HepG2 (cell line): ENCODE measurements around the gene MYH10. TPM values are rescaled to one million over a fixed set of nuclear protein-coding genes. Genes with fewer than 3 reads are reported as not detected.

Source experiments
- ATAC-seq: fragments of 200-7000 bp; cut with Tn5 transposase; 3 replicates; pipeline ENCODE4 v1.9.1; 2020; ENCODE audit warnings: mild to moderate bottlenecking, moderate library complexity
- Bru-seq: library from RNA; stranded (reverse); fragments of 400-500 nt; gene quantifications from one replicate; lab custom pipeline; 2021; lab: Mats Ljungman, UMichigan
- BruChase-seq, 2 experiments: library from RNA; stranded (reverse); fragments of 400-500 nt; gene quantifications; one replicate each; lab custom pipeline; 2021; lab: Mats Ljungman, UMichigan
- BruUV-seq: library from RNA; stranded (reverse); fragments of 400-500 nt; replicated peaks from 2 replicates; lab custom pipeline; 2021; lab: Mats Ljungman, UMichigan
- CTCF ChIA-PET: fragments of 300-600 bp; formaldehyde crosslinking; extraction: SDS; loops from one replicate; lab custom pipeline; 2021; ENCODE audit warnings: low total read pairs, inconsistent platforms, low intra/inter-chr PET ratio; lab: Yijun Ruan, JAX
- POLR2A ChIA-PET: fragments of 350-600 bp; sonication (Branson Sonifier 250); formaldehyde crosslinking; loops from one replicate; lab custom pipeline; 2020; ENCODE audit warnings: antibody characterized with exemption, inconsistent platforms; lab: Yijun Ruan, JAX
- DNase-seq: peaks from one replicate; pipeline ENCODE4 v3.0.0-alpha.2; 2015; ENCODE audit warnings: low spot score
- FAIRE-seq: peaks from 3 replicates; lab custom pipeline; 2011; peaks lifted over from hg19 to GRCh38; lab: Jason Lieb, UNC
- H2AFZ ChIP-seq: one replicate; pipeline ENCODE4 v1.6.1; 2011; ENCODE audit warnings: low read length, inconsistent platforms
- H3K27ac ChIP-seq: fragments of 300-600 bp; 3 replicates; pipeline ENCODE4 v1.8.0; 2011; ENCODE audit warnings: mixed run types, mild to moderate bottlenecking, mixed read lengths, low read length, inconsistent platforms; ENCODE audit not compliant: insufficient read depth; ENCODE audit errors: extremely low read length
- H3K27me3 ChIP-seq, 2 experiments: fragments of 200-600 bp in 1 of 2; 2 replicates in 1 of 2; 3 replicates in 1 of 2; pipeline versions ENCODE4 v1.6.0 to v1.8.0; 2011; ENCODE audit warnings: low read length in 2 of 2, mild to moderate bottlenecking in 2 of 2, moderate library complexity in 2 of 2, inconsistent platforms in 1 of 2; ENCODE audit not compliant: insufficient read depth in 2 of 2, control insufficient read depth in 1 of 2
- H3K36me3 ChIP-seq, 2 experiments: fragments of 200-600 bp in 1 of 2; replicated peaks in 1 of 2; 2 replicates in 1 of 2; 3 replicates in 1 of 2; pipeline versions ENCODE4 v1.5.1 to v1.8.0; 2011; ENCODE audit warnings: low read length in 2 of 2, inconsistent platforms in 1 of 2; ENCODE audit not compliant: insufficient read depth in 2 of 2, control insufficient read depth in 1 of 2
- H3K4me1 ChIP-seq: 2 replicates; pipeline ENCODE4 v1.5.1; 2012; ENCODE audit warnings: low read length, inconsistent platforms; ENCODE audit not compliant: insufficient read depth
- H3K4me2 ChIP-seq: 2 replicates; pipeline ENCODE4 v1.6.0; 2011; ENCODE audit warnings: low read depth, low read length, inconsistent platforms
- H3K4me3 ChIP-seq, 3 experiments: fragments of 200-600 bp in 1 of 3; sonication (generic), shearing (Covaris generic) in 1 of 3; replicated peaks in 1 of 3; 2 replicates each; pipeline ENCODE4 v1.5.1; 2011 to 2016; ENCODE audit warnings: low read length in 3 of 3, inconsistent platforms in 2 of 3, low read depth in 2 of 3, mild to moderate bottlenecking in 2 of 3, control low read depth in 1 of 3, mixed read lengths in 1 of 3; ENCODE audit not compliant: insufficient read depth in 1 of 3
- H3K79me2 ChIP-seq: one replicate; pipeline ENCODE4 v1.6.1; 2011; ENCODE audit warnings: low read length, inconsistent platforms; ENCODE audit not compliant: insufficient read depth
- H3K9ac ChIP-seq: 2 replicates; pipeline ENCODE4 v1.6.0; 2011; ENCODE audit warnings: mild to moderate bottlenecking, low read depth, low read length, inconsistent platforms; ENCODE audit not compliant: insufficient read depth
- H3K9me3 ChIP-seq: 2 replicates; pipeline ENCODE4 v1.5.1; 2012; ENCODE audit warnings: mild to moderate bottlenecking, low read length
- H4K20me1 ChIP-seq: 2 replicates; pipeline ENCODE4 v1.6.0; 2011; ENCODE audit warnings: inconsistent platforms, mild to moderate bottlenecking, low read length, moderate library complexity; ENCODE audit not compliant: insufficient read depth
- CAMTA2 ChIP-seq: sonication (generic); formaldehyde crosslinking; IDR thresholded peaks from 2 replicates; pipeline ENCODE4 v1.4.0; 2020; ENCODE audit warnings: mild to moderate bottlenecking, missing genetic modification reagents, borderline replicate concordance
- CEBPG ChIP-seq: IDR thresholded peaks from 2 replicates; pipeline ENCODE4 v1.6.1; 2016
- GLI4 ChIP-seq: sonication (generic); formaldehyde crosslinking; IDR thresholded peaks from 2 replicates; pipeline ENCODE4 v1.5.1; 2020; ENCODE audit warnings: missing genetic modification reagents, mild to moderate bottlenecking, moderate library complexity, borderline replicate concordance
- MAFF ChIP-seq: IDR thresholded peaks from 2 replicates; pipeline ENCODE4 v1.6.1; 2011; ENCODE audit warnings: low read depth, low read length, improper control_type of control experiment
- MTF2 ChIP-seq: sonication (generic); formaldehyde crosslinking; IDR thresholded peaks from 2 replicates; pipeline ENCODE4 v1.5.0; 2020; ENCODE audit warnings: missing genetic modification reagents, borderline replicate concordance
- TAF15 ChIP-seq: fragments of 200-400 bp; formaldehyde crosslinking; IDR thresholded peaks from one replicate; pipeline ENCODE4 v1.6.1; 2018; ENCODE audit warnings: mild to moderate bottlenecking, low read depth, low read length; ENCODE audit not compliant: poor library complexity, severe bottlenecking
- TBX2 ChIP-seq: sonication (generic); formaldehyde crosslinking; IDR thresholded peaks from 2 replicates; pipeline ENCODE4 v1.5.0; 2020; ENCODE audit warnings: missing genetic modification reagents, mild to moderate bottlenecking, borderline replicate concordance
- ZBTB8A ChIP-seq: sonication (generic); formaldehyde crosslinking; IDR thresholded peaks from 2 replicates; pipeline ENCODE4 v1.4.0; 2020; ENCODE audit warnings: mild to moderate bottlenecking, low read depth, missing genetic modification reagents, borderline replicate concordance
- ZFYVE20 ChIP-seq: sonication (generic); formaldehyde crosslinking; IDR thresholded peaks from 2 replicates; pipeline ENCODE4 v1.8.0; 2023; ENCODE audit warnings: low read depth, mild to moderate bottlenecking, moderate library complexity, missing genetic modification reagents, borderline replicate concordance
- ZNF143 ChIP-seq: sonication (generic); formaldehyde crosslinking; IDR thresholded peaks from 2 replicates; pipeline ENCODE4 v1.4.0; 2020; ENCODE audit warnings: missing genetic modification reagents
- ZNF530 ChIP-seq: sonication (generic); formaldehyde crosslinking; IDR thresholded peaks from 2 replicates; pipeline ENCODE4 v1.5.0; 2020; ENCODE audit warnings: low read depth, mild to moderate bottlenecking, missing genetic modification reagents
- ZNF616 ChIP-seq: sonication (generic); formaldehyde crosslinking; IDR thresholded peaks from 2 replicates; pipeline ENCODE4 v1.5.0; 2020; ENCODE audit warnings: low read depth, mild to moderate bottlenecking, missing genetic modification reagents
- ZNF629 ChIP-seq: sonication (generic); formaldehyde crosslinking; conservative IDR thresholded peaks from 2 replicates; pipeline ENCODE4 v1.5.0; 2020; ENCODE audit warnings: missing genetic modification reagents
- ZNF790 ChIP-seq: sonication (generic); formaldehyde crosslinking; IDR thresholded peaks from 2 replicates; pipeline ENCODE4 v1.8.0; 2022; ENCODE audit warnings: missing genetic modification reagents, mild to moderate bottlenecking, borderline replicate concordance
- ZZZ3 ChIP-seq: sonication (generic); formaldehyde crosslinking; IDR thresholded peaks from 2 replicates; pipeline ENCODE4 v1.4.0; 2020; ENCODE audit warnings: missing genetic modification reagents, mild to moderate bottlenecking, borderline replicate concordance
- WGBS: methylation state at CpG from one replicate; pipeline ENCODE4 v1.1.6; 2017; ENCODE audit warnings: low lambda C conversion rate; 5-methylcytosine and 5-hydroxymethylcytosine counted together
- in situ Hi-C: cut with HindIII; loops from 2 replicates; pipeline ENCODE4 v1.10.0; 2017; ENCODE audit warnings: low pct_unique_long_range_greater_than_20kb; ENCODE audit not compliant: extremely low pct_ligation_motif_present
- intact Hi-C: fragments of 100-400 bp; cut with micrococcal nuclease; formaldehyde crosslinking; loops from one replicate; pipeline ENCODE4 v1.10.0; 2022; ENCODE audit not compliant: unreplicated experiment
- long read RNA-seq, 2 experiments: library from RNA in 1 of 2; library from polyadenylated mRNA in 1 of 2; stranded (forward) in 1 of 2; unstranded in 1 of 2; transcript quantifications; one replicate each; pipeline ENCODE4 v2.0.0, GENCODE V29; 2019 to 2022
- polyA minus RNA-seq, 3 experiments: library from RNA; depleted of rRNA, polyadenylated mRNA; stranded (reverse); fragments of >200 nt; gene quantifications; 2 replicates each; pipeline ENCODE4 v1.2.3, GENCODE V29; 2011; ENCODE audit warnings: low replicate concordance in 1 of 3
- polyA plus RNA-seq, 8 experiments: library from polyadenylated mRNA; depleted of rRNA in 3 of 8; stranded (reverse) in 7 of 8; unstranded in 1 of 8; fragments of >200 nt; fragmentation: Illumina TruSeq in 4 of 8; extraction: Trizol in 4 of 8; gene quantifications; 2 replicates each; pipeline versions ENCODE4 v1.2.1 to v1.2.3, GENCODE V29; 2011 to 2016; ENCODE audit warnings: low read depth in 4 of 8, missing spikeins in 1 of 8, mixed read lengths in 1 of 8; ENCODE audit not compliant: insufficient read depth in 1 of 8
- total RNA-seq, 5 experiments: library from RNA; depleted of rRNA; stranded (reverse); fragments of >200 nt; fragmentation: Illumina TruSeq; extraction: Trizol; gene quantifications; 2 replicates each; pipeline ENCODE4 v1.2.3, GENCODE V29; 2016; ENCODE audit warnings: low read depth in 1 of 5
- TF ChIP-seq, protein P1 (sequence below): fragments of 450-650 bp; IDR thresholded peaks from 2 replicates; pipeline ENCODE4 v1.6.1; 2016
- TF ChIP-seq, protein P2 (sequence below): sonication (generic); IDR thresholded peaks from 2 replicates; pipeline ENCODE4 v1.6.1; 2016; ENCODE audit warnings: low read depth, borderline replicate concordance

MYH10 gene
- total RNA-seq (2016; rRNA removed; fragmentation: Illumina TruSeq; extraction: Trizol) = 68.6 and 122 TPM in 2 replicates
- 7.0 and 7.2 TPM in 2 replicates for total RNA-seq (2016; cell fraction: cytosol; rRNA removed; fragmentation: Illumina TruSeq; extraction: Trizol; ENCODE audit: low read depth)
- 66.9 and 98.1 TPM in 2 replicates for total RNA-seq (2016; cell fraction: insoluble cytoplasmic fraction; rRNA removed; fragmentation: Illumina TruSeq; extraction: Trizol)
- 17.3 and 21.2 TPM in 2 replicates for total RNA-seq (2016; cell fraction: membrane; rRNA removed; fragmentation: Illumina TruSeq; extraction: Trizol)
- total RNA-seq (2016; cell fraction: nucleus; rRNA removed; fragmentation: Illumina TruSeq; extraction: Trizol) = 84.1 and 90.0 TPM in 2 replicates
- 43.4 and 44.1 TPM in 2 replicates for polyA plus RNA-seq (2011; rRNA removed)
- 31.4 and 44.1 TPM in 2 replicates for polyA plus RNA-seq (2011; cell fraction: cytosol; rRNA removed)
- 74.1 and 125 TPM in 2 replicates for polyA plus RNA-seq (2011; cell fraction: nucleus; rRNA removed)
- 35.7 and 50.5 TPM in 2 replicates for polyA plus RNA-seq (2012)
- polyA plus RNA-seq (2016; cell fraction: cytosol; fragmentation: Illumina TruSeq; extraction: Trizol; ENCODE audit: low read depth) = 1.5 and 1.7 TPM in 2 replicates
- 46.3 and 57.7 TPM in 2 replicates for polyA plus RNA-seq (2016; cell fraction: insoluble cytoplasmic fraction; fragmentation: Illumina TruSeq; extraction: Trizol; ENCODE audit: low read depth)
- 3.8 and 4.4 TPM in 2 replicates for polyA plus RNA-seq (2016; cell fraction: membrane; fragmentation: Illumina TruSeq; extraction: Trizol; ENCODE audit: low read depth)
- 88.3 and 89.7 TPM in 2 replicates for polyA plus RNA-seq (2016; cell fraction: nucleus; fragmentation: Illumina TruSeq; extraction: Trizol; ENCODE audit: insufficient read depth, low read depth)
- polyA minus RNA-seq (2011; rRNA and poly(A)+ RNA removed; ENCODE audit: low replicate concordance) = 8.2 and 85.8 TPM in 2 replicates
- 60.2 and 68.5 TPM in 2 replicates for polyA minus RNA-seq (2011; cell fraction: cytosol; rRNA and poly(A)+ RNA removed)
- 127 and 140 TPM in 2 replicates for polyA minus RNA-seq (2011; cell fraction: nucleus; rRNA and poly(A)+ RNA removed)
- percentile 81 among the genes with signal in this experiment for Bru-seq, nascent RNA
- BruChase-seq, experiment 1, labeled RNA remaining after a 6-hour chase = percentile 82 among the genes with signal in this experiment
- percentile 78 among the genes with signal in this experiment for BruChase-seq, experiment 2, labeled RNA remaining after a 2-hour chase
- long read RNA-seq, experiment 1, partial matches to known transcripts = 29 of 48 reads
- long read RNA-seq, experiment 1, other reads (novel, unspliced or antisense) = 19 of 48 reads
- long read RNA-seq, experiment 2, full-length matches to known transcripts = 3 of 113 reads
- long read RNA-seq, experiment 2, partial matches to known transcripts = 97 of 113 reads
- long read RNA-seq, experiment 2, other reads (novel, unspliced or antisense) = 13 of 113 reads

DNA sequence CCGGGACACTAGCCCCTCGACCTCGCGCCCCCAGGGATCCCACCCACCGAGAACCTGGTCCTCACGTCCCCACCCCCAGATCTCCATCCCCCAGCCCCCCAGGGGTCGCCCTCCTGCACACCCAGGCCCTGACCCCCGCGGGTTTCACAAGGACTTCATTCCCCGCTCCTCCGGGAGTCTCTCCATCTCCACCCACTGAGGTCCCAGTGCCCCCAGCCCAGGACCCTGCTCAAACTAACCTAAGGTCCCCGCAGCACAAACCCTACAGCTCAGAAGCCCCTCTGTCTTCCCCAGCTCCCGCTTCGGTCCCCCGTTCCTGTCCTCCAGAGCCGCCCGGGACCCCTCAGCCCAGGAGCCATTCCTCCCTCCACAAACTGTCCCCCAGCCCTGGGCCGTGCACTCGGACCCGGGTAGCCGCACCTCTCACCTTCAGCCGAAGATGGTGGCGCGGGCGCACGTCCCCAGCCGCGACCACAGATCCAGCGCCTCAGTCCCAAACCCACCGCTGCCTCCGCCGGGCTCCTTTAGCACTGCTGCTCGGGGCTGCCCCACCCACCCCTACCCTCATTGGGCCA, at the start of gene MYH10:
Gene MYH10 (minus strand): TSS at position 499 of the 575 bp plus-strand sequence. CDS start 7,479 bp downstream, outside the sequence.
- no TSS peak for BruUV-seq
- TF ChIP-seq MTF2 (CRISPR knock-in tag) (no peak), CEBPG (CRISPR knock-in tag) (no peak), ZFYVE20 (CRISPR knock-in tag) (no peak), ZZZ3 (CRISPR knock-in tag) (no peak), CAMTA2 (no peak), ZNF790 (CRISPR knock-in tag) (peak; percentile 28; the same call in 1 of the 2 replicates), ZNF629 (CRISPR knock-in tag) (no peak), TAF15 (peak; percentile 41), GLI4 (CRISPR knock-in tag) (no peak), ZBTB8A (CRISPR knock-in tag) (no peak), ZNF616 (CRISPR knock-in tag) (no peak), TBX2 (CRISPR knock-in tag) (peak; percentile 18; the same call in 1 of the 2 replicates), ZNF143 (no peak), MAFF (no peak), ZNF530 (CRISPR knock-in tag) (no peak)
- TF ChIP-seq, protein P1, sequence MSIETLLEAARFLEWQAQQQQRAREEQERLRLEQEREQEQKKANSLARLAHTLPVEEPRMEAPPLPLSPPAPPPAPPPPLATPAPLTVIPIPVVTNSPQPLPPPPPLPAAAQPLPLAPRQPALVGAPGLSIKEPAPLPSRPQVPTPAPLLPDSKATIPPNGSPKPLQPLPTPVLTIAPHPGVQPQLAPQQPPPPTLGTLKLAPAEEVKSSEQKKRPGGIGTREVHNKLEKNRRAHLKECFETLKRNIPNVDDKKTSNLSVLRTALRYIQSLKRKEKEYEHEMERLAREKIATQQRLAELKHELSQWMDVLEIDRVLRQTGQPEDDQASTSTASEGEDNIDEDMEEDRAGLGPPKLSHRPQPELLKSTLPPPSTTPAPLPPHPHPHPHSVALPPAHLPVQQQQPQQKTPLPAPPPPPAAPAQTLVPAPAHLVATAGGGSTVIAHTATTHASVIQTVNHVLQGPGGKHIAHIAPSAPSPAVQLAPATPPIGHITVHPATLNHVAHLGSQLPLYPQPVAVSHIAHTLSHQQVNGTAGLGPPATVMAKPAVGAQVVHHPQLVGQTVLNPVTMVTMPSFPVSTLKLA = no peak
- TF ChIP-seq, protein P2, sequence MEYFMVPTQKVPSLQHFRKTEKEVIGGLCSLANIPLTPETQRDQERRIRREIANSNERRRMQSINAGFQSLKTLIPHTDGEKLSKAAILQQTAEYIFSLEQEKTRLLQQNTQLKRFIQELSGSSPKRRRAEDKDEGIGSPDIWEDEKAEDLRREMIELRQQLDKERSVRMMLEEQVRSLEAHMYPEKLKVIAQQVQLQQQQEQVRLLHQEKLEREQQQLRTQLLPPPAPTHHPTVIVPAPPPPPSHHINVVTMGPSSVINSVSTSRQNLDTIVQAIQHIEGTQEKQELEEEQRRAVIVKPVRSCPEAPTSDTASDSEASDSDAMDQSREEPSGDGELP = no peak

More for the DNA sequence above, at the start of gene MYH10:
- no peaks in the 10 kb centered on the region for H3K27me3 ChIP-seq
- H3K79me2 ChIP-seq = peaks cover 48% of the 10 kb centered on the region
- ChIA-PET CTCF (no interaction called here), POLR2A (interaction anchor here (0.6 to 2.3 kb wide), 12 partner anchors 9 to 1834 kb away, joined by 3 to 17 read pairs (median 3); partner anchors contain the start of gene RANGRF)
- H3K9ac ChIP-seq = peak within 1 kb of the TSS; percentile 95
- peaks cover 0 to 1% of the 10 kb centered on the region in 2 experiments; a peak in 1 of 5 replicates for H3K36me3 ChIP-seq
- H3K4me1 ChIP-seq = peaks cover 51% of the 10 kb centered on the region
- H3K27ac ChIP-seq = peak within 1 kb of the TSS; percentile 89
- 0% methylated on average over 11 of the region's 33 CpGs for WGBS
- peaks cover 11% of the 10 kb centered on the region for H4K20me1 ChIP-seq
- no peaks in the 10 kb centered on the region for H3K9me3 ChIP-seq
- intact Hi-C loops = no loop called here
- in situ Hi-C loops = no loop called here
- peak within 1 kb of the TSS; percentile 94 to 99 (median 99) for H3K4me3 ChIP-seq
- FAIRE-seq = no peak
- peak; percentile 0; the same call in 2 of the 3 replicates for ATAC-seq
- no peak within 1 kb of the TSS for H2AFZ ChIP-seq
- DNase-seq = no peak
- peak within 1 kb of the TSS; percentile 96 for H3K4me2 ChIP-seq
